Activated gamma-delta T cell (primary cell): ENCODE results near the gene EIF3A.
"Not testable (repeated sequence)": the region's sequence is repeated elsewhere in the genome, so short reads cannot be mapped to it uniquely, and the experiment has no call there.

Source experiments
- DNase-seq: peaks from one replicate; lab custom pipeline; 2025; lab: John Stamatoyannopoulos, UW

The EIF3A gene

DNA sequence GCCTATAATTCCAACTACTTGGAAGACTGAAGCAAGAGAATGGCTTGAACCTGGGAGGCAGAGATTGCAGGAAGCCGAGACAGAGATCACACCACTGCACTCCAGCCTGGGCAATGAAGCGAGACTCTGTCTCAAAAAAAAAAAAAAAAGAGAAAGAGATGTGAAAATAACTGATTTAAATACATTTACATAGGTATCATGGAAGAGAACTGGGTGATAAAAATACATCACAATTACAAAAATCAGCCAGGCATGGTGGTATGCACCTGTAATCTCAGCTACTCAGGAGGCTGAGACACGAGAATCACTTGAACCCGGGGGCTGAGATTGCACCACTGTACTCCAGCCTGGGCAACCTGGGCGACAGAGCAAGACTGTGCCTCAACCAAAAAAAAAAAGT, 31.3 kb downstream of the EIF3A start:
- no peak for DNase-seq

DNA sequence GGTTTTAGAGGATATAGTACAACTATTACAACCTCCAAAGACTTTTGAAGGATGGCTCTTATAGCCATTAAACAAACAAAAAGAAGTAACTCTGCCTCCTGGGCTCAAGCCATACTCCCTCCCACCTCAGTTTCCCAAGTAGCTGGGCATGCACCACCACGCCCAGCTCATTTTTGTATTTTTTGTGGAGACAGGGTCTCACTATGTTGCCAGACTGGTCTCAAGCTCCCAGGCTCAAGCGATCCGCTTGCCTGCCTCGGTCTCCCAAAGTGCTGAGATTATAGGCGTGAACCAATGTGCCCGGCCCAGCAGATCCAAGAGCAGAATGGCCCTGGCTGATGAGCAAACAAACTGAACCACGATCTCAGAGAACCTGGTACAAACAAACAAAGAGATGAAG, 35.1 kb downstream of the EIF3A start:
- no peak for DNase-seq

DNA sequence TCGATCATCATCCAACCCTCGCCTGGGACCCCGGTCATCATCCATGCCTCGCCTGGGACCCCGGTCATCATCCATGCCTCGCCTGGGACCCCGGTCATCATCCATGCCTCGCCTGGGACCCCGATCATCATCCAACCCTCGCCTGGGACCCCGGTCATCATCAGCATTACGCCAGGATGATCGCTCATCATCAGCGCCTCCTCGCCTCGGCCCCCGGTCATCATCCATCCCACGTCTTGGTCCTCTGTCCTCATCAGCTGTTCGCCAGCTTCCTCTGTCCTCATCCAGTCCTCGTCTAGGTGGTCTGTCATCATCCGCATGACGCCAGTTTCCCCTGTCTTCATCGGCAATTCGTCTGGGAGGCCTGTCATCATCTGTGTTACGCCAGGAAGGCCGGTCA, 38.4 kb downstream of the EIF3A start:
- no peak for DNase-seq

DNA sequence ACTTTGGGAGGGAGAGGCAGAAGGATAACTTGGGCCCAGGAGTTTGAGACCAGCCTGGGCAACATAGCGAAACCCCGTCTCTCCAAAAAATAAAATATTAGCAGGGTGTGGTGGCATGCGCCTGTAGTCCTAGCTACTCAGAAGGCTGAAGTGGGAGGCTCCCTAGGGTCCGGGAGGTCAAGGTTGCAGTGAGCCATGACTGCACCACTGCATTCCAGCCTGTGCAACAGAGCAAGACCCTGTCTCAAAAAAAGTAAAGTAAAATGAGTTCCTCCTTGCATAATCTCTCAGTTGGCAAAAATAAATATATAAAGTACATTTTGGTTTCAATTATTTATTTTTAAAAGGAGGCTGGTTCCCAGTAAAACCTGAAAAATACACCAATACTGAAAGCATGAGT, 39.3 kb downstream of the EIF3A start:
- no peak for DNase-seq

DNA sequence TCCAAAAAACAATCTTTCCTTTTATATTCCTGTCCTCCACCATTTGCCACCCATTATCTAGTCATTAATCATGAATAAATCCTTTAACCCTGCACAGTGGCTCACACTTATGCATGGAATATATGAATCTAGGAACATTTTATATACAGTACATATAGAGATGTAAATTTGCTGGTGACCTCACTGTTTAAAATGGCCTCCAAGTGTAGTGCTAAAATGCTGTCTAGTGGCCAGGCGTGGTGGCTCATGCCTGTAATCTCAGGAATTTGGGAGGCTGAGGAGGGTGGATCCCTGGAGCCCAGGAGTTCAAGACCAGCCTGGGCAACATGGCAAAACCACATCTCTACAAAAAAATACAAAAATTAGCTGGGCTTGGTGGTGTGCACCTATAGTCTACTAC, 41.5 kb downstream of the EIF3A start:
- no peak for DNase-seq

DNA sequence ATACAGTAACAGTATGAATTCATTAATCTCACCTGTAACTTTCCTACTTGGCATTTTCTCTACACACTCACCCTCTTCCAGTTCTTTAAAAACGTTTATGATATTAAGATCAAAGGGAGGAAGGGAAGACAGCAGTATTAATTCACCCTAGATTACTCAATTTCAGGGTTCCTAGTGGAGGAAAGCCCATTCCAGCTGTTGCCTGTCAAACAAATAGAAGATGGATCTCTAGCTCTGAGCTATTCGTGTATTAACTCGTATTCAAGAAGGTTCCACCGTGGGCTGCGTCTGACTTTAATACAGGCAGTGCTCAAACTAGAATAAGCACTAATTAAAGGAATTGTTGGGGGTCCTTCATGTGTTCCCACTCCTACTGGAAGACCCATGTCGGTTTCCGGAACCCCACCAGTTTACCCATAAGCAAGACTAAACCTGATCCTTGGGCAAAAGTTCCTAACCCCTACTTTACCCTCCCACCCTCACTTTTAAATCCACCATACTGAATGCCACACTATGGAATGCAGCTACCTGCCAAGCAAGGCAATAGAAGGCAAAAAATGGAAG, 49.0 kb downstream of the EIF3A start:
- DNase-seq: no peak

DNA sequence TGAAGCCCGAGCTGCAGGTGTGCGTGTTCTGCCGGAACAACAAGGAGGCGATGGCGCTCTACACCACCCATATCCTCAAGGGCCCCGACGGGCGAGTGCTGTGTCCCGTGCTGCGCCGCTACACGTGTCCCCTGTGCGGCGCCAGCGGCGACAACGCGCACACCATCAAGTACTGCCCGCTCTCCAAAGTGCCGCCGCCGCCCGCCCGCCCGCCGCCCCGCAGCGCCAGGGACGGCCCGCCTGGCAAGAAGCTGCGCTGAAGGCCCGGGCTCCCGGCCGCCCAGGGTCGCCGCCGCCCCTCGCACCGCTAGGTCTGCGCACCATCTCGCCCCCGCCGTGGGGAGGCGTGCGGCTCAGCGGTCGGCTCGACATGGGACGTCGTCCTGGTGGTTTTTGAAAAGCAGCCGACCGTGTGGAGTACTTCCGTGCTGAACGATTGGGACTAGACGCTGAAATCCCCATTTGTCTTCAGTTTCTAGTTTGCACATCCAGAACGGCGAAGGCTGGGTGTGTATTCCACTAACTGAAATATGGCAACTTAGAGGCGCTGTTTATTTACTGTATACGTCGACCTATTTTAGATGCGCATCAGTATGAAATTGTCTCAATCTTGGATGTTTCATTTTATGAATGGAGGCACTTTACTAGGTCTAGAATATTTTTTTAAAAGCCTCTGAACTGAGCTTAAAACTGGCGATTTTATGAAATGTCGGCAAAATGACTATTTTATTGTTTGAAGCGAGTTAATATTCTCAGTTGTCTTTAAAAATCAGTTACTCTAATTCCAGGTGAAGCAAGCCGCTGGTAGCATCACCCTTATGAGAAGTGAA, 50.0 kb downstream of the EIF3A start:
- DNase-seq: peak; percentile 28

DNA sequence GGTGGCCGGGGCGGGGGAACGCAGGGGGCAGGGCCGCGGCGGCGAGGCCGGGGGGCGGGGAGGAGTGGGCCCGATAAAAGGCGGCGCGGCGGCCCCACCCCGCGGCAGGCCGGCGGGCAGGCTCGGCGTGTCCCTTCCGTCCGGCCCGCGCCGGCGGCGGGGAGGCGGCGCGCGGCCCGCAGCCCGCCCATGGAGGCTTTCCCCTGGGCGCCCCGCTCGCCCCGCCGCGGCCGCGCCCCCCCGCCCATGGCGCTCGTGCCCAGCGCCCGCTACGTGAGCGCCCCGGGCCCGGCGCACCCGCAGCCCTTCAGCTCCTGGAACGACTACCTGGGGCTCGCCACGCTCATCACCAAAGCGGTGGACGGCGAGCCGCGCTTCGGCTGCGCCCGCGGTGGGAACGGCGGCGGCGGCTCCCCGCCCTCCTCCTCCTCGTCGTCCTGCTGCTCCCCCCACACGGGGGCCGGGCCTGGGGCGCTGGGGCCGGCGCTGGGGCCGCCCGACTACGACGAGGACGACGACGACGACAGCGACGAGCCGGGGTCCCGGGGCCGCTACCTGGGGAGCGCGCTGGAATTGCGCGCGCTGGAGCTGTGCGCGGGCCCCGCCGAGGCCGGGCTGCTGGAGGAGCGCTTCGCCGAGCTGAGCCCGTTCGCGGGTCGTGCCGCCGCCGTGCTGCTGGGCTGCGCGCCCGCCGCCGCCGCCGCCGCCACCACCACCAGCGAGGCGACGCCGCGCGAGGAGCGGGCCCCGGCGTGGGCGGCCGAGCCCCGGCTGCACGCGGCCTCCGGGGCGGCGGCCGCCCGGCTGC, 50.8 kb downstream of the EIF3A start, which contains the start of gene NANOS1:
NANOS1 (plus strand) TSS at position 102 of the 808 bp plus-strand sequence; CDS start at position 190, 88 bp downstream.
- DNase-seq: no peak

DNA sequence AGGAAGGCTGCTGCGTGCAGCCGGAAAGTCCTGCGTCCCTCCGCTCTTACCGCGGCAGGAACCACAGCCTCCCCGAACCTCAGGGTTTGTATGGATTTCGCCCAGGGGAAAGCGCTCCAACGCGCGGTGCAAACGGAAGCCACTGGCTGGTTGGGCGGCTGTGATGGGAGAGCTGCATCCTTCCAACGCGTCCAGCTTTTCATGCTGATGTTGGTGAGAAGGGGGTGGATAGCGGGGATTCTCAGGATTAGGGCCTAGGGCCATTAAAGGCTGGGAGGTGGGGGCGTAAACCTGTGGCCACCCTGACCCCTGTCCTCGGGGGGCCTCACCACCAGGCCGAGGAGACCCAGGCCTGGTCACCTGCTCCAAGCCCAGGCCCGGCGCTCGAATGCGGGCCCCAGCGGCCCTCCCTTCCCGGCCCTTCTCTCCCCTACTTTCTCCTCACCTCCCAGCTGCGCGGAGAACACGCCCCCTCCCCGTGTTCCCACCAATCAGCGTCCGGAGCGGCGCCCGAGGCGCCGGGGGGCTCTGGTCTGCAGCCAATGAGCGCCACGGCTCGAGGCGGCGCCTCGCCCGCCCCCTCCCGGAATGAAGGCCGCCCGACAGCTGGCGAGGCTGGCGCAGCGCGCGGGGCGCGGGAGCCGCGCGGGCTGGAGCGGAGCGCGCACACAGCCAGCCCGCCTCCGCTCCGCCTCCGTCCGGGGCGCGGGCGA, 51.6 kb downstream of the EIF3A start:
- DNase-seq: peak; percentile 71

DNA sequence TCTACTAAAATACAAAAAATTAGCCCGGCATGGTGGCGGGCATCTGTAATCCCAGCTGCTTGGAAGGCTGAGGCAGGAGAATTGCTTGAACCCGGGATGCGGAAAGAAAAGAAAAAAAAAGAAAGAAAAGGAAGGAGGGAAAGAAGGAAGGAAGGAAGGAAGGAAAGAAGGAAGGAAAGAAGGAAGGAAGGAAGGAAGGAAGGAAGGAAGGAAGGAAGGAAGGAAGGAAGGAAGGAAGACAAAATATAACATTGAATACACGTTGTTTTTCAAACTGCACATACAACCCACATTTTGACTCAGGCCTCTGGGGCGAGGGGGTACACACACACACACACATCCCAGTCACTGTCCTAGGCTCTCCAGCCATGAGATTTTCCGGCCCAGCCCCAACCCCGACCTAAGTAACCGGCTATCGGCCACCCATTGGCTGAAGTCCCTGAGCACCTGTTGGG, 52.1 kb downstream of the EIF3A start:
- not testable (repeated sequence) for DNase-seq

DNA sequence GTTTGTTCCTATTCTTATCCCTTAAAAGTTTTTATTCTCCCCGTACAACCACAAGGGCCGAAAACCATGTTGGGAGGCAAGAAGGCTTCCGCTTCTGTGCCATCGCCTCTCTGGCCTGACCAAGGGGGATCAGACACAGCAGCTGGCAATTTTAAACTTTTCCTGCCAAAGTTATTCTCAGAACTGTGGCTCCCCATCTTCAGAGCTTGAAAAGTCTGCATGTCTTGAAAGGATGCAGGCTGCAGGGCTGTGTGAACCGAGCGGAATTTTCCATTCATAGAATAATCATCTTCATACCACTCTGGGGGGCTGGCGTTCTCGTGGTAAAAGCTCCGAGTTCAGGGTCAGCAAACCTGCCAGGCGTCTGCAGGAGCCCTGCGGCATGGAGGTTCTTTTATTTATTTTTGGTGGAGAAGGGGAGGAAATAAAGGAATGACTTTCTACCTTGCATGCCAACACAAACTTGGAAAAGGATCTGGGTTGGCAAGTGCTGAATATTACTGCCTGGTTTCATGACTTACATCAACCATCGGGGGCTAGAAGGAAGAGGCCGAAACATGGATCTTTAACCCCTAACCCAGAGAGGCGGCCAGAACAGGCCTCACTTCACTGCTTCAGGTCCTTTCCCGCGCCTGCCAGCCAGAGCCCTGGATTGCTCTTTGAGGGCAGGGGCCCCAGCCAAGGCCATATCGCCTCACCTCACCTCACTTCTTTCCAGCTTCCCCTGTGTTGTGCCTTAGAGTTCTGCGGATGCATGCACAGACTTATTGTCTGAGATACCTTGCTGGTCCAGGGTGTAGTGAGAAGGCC, 54.1 kb downstream of the EIF3A start:
- DNase-seq: no peak

DNA sequence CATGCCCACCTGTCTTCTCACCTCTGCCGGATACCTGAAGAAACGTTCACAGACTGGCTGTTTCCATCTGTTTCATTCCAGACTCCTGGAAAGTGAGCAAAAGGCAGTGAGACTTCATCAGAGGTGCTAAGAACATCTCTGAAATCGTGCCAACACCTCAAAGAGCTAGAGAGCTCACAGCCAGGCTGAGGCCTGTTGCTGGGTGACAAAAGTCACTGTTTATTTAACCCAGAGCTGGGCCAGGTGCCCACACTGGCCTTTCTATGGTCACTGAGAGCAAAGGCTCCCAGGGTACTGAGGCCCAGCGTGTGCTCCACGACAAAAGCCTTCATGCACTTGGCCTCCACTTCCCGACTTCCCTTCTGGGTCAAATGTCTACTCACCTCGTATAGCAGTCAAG, 54.8 kb downstream of the EIF3A start:
- no peak for DNase-seq

DNA sequence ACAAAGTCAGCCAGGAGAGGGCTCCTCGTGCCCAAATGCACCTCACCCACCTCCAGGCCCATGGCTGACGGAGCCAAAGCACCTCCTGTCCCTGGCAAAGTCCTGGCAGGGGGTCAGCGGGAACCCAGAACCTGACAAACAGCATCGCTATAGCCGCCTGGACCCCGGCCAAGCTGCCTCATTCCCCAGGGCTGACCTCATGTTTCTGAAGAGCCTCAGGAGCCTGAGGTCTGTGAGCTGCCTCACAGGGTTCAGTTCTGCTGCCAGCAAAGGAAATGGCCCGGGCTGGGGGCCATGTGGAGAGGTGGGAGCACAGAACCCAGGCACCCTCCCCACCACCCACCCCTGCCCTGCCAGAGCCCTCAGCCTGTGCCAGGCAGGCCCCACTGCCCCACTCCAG, 55.3 kb downstream of the EIF3A start:
- no peak for DNase-seq

DNA sequence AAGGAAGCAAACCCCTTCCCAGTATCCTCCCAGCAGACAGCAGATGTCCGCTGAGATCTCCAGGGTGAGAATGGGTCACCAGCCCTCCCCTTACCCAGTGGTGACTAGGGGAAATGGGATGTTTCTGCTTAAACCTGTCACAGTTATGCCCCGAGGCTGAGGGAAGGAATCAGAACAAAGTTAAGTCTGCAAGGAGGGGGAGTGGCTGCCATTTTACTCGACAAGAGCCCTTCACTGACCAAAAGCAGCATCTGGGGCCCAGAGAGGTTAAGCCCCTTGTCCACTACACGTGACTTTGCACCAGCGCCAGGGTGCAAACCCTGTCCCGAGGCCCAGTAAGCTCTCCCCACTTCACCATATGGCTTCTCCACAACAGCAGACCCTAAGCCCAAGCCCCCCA, 55.7 kb downstream of the EIF3A start:
- DNase-seq: no peak

DNA sequence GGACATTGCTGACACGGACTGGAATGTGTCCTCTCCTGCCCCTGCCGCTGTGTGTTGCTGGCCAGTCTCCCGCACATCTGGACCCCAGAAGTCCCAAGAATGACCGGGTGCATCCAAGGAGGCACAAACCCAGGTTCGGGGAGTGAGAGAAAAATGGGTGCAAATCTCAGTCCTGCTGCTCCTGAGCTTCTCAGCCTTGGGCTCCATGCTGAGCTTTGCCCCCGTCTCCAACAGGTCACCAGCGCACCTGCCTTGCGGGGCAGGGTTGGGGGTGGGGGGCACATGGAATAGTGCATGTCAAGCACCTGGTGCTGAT, 57.1 kb downstream of the EIF3A start:
- no peak for DNase-seq

DNA sequence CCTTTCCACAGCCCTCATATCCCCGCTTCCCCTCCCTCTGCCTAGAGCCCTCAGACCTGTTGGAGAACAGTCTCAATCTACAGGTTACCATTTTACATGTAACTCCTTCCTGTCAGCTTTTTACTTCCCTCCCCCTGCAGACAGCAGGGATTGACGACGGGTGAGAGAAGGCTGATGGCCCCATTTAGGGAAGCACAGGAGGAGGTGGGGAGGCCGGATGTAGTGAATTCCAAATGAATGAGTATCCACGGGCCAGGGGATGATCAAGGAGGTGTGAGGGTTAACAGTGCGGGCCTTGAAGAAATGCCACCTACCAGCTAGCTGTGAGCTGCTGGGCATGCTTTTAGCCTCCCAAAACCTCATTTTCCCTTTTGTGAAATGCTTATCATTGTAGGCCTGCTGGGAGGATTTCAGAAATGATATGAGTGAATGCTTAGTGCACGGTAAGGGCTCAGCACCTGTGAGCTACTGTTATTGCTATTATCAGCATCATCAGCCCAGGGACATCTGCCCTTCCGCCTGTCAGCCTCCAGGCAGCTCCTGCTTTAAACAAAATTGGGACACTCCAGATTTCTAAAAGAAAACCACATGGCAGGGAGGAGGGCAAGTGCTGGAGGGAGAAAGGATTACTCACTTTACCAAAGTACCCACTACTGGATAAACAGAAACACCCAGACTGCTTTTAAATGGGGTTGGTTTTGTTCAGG, 57.6 kb downstream of the EIF3A start:
- DNase-seq: no peak

DNA sequence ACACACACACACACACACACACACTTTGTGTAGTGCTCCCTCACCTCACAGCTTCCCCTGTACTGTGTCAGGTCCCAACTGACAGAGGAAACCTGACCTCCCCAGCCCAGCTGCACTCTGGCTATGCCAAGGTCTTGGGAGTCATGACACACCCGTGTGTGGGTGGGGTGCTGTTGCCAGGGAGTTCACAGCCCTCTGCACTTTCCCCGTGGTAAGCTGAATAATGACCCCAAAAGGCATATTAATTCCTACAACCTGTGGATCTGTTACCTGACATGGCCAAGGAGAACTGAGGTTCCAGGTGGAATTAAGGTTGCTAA, 60.0 kb downstream of the EIF3A start:
- DNase-seq: no peak

DNA sequence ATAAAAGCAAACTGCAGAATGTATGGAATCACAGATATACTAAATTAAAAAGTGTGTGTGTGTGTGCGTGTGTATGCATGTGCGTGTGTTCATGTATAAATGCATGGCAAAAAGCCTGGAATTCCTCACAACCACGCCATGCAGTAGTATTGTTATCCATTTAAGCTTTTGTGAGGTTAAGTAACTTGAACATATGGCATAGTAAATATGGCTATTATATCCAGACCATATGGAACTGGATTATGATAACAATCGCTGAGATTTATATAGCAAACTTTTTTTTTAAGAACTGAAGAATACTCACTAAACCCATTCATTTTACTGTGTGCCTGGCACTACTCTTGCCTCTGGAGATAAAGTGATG, 73.4 kb downstream of the EIF3A start:
- DNase-seq: no peak

DNA sequence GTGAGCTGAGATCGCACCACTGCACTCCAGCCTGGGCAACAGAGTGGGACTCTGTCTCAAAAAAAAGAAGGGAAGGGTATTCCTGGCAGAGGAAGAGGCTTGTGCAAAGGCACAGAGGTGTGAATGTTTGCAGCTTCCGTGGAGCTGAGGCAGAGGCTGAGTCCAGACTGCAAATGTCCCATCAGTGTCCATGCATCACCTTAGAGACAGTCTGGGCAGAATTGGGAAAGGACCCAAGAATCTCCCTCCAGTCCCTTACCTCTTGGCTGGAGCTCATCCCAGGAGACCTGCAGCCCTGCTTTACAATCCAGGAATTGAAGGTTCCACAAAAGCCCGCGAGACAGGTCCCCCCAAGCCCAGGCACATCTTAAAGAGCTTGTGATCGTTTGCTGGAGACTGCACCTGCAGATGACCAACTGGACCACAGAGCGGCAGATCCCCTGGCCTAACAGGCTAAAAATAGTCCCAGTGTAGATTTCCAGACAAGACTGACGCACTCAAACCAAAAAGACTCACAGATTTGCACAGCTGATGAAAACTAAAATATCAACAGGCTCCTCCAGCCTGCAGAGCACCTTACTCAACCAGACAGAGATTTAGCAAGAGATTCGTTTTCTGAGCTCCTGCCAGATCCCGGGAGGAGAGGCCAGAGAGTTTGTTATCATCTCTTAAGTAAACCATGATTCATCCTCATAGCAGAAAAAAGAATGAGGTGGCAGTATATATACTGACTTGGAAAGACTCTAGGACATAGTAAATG, 74.0 kb downstream of the EIF3A start:
- DNase-seq: no peak

DNA sequence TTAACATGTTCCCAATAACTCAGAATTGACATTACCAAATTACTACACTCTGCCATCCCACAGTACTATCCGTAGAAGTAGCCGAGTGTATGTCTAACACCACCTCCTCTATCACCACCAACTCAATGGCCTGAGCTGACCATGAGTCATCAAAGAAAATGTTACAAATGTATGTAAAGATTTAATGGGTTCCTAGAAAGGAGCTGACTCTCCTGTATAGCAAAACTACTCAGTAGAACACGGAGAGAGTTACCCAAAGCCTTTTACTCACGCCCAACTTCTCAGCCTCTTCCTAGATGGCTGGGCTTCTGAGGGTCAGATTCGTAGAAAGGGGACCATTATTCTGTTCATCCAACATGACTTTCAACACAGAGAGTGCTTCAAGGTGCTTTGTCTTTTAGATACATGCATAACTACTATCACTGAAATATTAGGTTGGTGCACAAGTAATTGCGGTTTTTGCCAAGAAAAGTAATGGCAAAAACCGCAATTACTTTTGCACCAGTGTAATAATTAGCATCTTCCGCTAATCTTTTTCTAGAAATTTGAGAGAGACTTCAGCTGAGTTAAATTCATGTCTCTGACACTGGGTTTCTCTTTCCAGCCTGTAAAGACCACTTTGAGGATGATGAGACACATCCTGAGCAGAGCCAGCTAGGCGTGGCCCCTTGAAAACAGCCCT, 75.1 kb downstream of the EIF3A start:
- DNase-seq: no peak
